Neural cell (in vitro differentiated cells): ENCODE results near the gene GSE1. TPM values are rescaled to one million over a fixed set of nuclear protein-coding genes. Genes with fewer than 3 reads are reported as not detected.
A peak's percentile ranks its signal among the peaks of the same experiment; 100 is the strongest.

ENCODE experiments used
- H2AFZ ChIP-seq: fragments of 200-600, 300-800 bp; sonication (generic), shearing (Covaris generic); 2 replicates; pipeline ENCODE4 v1.6.0; 2014; ENCODE audit warnings: low read depth, mild to moderate bottlenecking, antibody characterized with exemption, low read length, moderate library complexity
- H3F3A ChIP-seq: fragments of 200-600 bp; shearing (Covaris generic); 2 replicates; pipeline ENCODE4 v1.6.1; 2016; ENCODE audit warnings: mild to moderate bottlenecking, moderate library complexity, mixed read lengths, antibody characterized with exemption, low read length; ENCODE audit not compliant: insufficient read depth, poor library complexity, severe bottlenecking
- H3K27ac ChIP-seq: fragments of 200-600, 300-800 bp; sonication (generic), shearing (Covaris generic); 2 replicates; pipeline ENCODE4 v1.5.1; 2014; ENCODE audit warnings: mild to moderate bottlenecking, low read length, moderate library complexity
- H3K27me3 ChIP-seq: fragments of 300-800, 200-600 bp; sonication (generic), shearing (Covaris generic); 2 replicates; pipeline ENCODE4 v1.6.0; 2014; ENCODE audit warnings: mild to moderate bottlenecking, low read depth, low read length, moderate library complexity; ENCODE audit not compliant: insufficient read depth
- H3K36me3 ChIP-seq: fragments of 300-800, 200-600 bp; sonication (generic), shearing (Covaris generic); 2 replicates; pipeline ENCODE4 v1.5.1; 2014; ENCODE audit warnings: mild to moderate bottlenecking, antibody characterized with exemption, low read length, moderate library complexity; ENCODE audit not compliant: insufficient read depth
- H3K4me2 ChIP-seq: fragments of 300-800, 200-600 bp; sonication (generic), shearing (Covaris generic); 2 replicates; pipeline ENCODE4 v1.6.0; 2014; ENCODE audit warnings: mild to moderate bottlenecking, low read length
- H3K4me3 ChIP-seq: fragments of 300-800, 200-600 bp; sonication (generic), shearing (Covaris generic); 2 replicates; pipeline ENCODE4 v1.5.1; 2014; ENCODE audit warnings: mild to moderate bottlenecking, low read length, moderate library complexity
- H3K79me2 ChIP-seq: fragments of 200-600 bp; shearing (Covaris generic); replicated peaks from 2 replicates; pipeline ENCODE4 v1.6.0; 2014; ENCODE audit warnings: mild to moderate bottlenecking, low read length, moderate library complexity; ENCODE audit not compliant: insufficient read depth
- H3K9ac ChIP-seq: fragments of 300-800, 200-600 bp; sonication (generic), shearing (Covaris generic); 2 replicates; pipeline ENCODE4 v1.6.1; 2016; ENCODE audit warnings: mild to moderate bottlenecking, low read length, mixed read lengths
- H3K9me2 ChIP-seq: fragments of 200-600 bp; shearing (Covaris generic); 2 replicates; pipeline ENCODE4 v1.6.1; 2016; ENCODE audit warnings: mild to moderate bottlenecking, low read length, mixed read lengths; ENCODE audit not compliant: insufficient read depth
- H3K9me3 ChIP-seq: fragments of 200-600, 300-800 bp; sonication (generic), shearing (Covaris generic); 2 replicates; pipeline ENCODE4 v1.6.1; 2016; ENCODE audit warnings: mild to moderate bottlenecking, mixed run types, low read length, moderate library complexity, mixed read lengths
- H4K20me1 ChIP-seq: fragments of 200-600 bp; shearing (Covaris generic); 2 replicates; pipeline ENCODE4 v1.6.1; 2016; ENCODE audit warnings: mild to moderate bottlenecking, mixed run types; ENCODE audit not compliant: insufficient read depth
- EP300 ChIP-seq: fragments of 450-650 bp; conservative IDR thresholded peaks from 2 replicates; pipeline ENCODE4 v1.6.1; 2014; ENCODE audit warnings: antibody characterized with exemption, mild to moderate bottlenecking, moderate library complexity; ENCODE audit not compliant: poor library complexity, severe bottlenecking
- EZH2 ChIP-seq: fragments of 200-600, 300-800 bp; shearing (Covaris generic), sonication (generic); IDR thresholded peaks from 2 replicates; pipeline ENCODE4 v1.6.1; 2014; ENCODE audit warnings: antibody characterized with exemption, low read length, borderline replicate concordance, mild to moderate bottlenecking; ENCODE audit not compliant: insufficient read depth, poor library complexity, severe bottlenecking
- MXI1 ChIP-seq: fragments of 450-650 bp; conservative IDR thresholded peaks from 2 replicates; pipeline ENCODE4 v1.6.1; 2014; ENCODE audit warnings: antibody characterized with exemption, mild to moderate bottlenecking; ENCODE audit not compliant: poor library complexity, severe bottlenecking
- POLR2AphosphoS5 ChIP-seq: IDR thresholded peaks from 2 replicates; pipeline ENCODE4 v1.6.1; 2012
- RAD21 ChIP-seq: fragments of 450-650 bp; conservative IDR thresholded peaks from 2 replicates; pipeline ENCODE4 v1.6.1; 2014; ENCODE audit warnings: antibody characterized with exemption, mild to moderate bottlenecking, moderate library complexity
- REST ChIP-seq: IDR thresholded peaks from 2 replicates; pipeline ENCODE4 v1.6.1; 2012; ENCODE audit warnings: borderline replicate concordance
- SMC3 ChIP-seq: fragments of 450-650 bp; conservative IDR thresholded peaks from 2 replicates; pipeline ENCODE4 v1.6.1; 2014; ENCODE audit warnings: antibody characterized with exemption, mild to moderate bottlenecking, moderate library complexity; ENCODE audit not compliant: poor library complexity
- TAF1 ChIP-seq: IDR thresholded peaks from 2 replicates; pipeline ENCODE4 v1.6.1; 2012; ENCODE audit warnings: low read depth
- polyA plus RNA-seq: library from polyadenylated mRNA; depleted of rRNA; stranded (reverse); fragments of >200 nt; gene quantifications from 2 replicates; pipeline ENCODE4 v1.2.3, GENCODE V29; 2014
- TF ChIP-seq, protein P1 (sequence below): fragments of 450-650 bp; IDR thresholded peaks from 2 replicates; pipeline ENCODE4 v1.5.1; 2014; ENCODE audit warnings: antibody characterized with exemption, mild to moderate bottlenecking, moderate library complexity; ENCODE audit not compliant: poor library complexity, severe bottlenecking

Gene GSE1
- polyA plus RNA-seq, 1 donor from 2014 or later, result 35.6 TPM

- H3F3A ChIP-seq, result peaks cover 4% of the 10 kb centered on the region
- H3K27me3 ChIP-seq, result no peaks in the 10 kb centered on the region
- peak overlapping the region; percentile 67 for H3K27ac ChIP-seq
- no peaks in the 10 kb centered on the region for H3K36me3 ChIP-seq
- H3K4me3 ChIP-seq, result peak overlapping the region; percentile 76
- H3K4me2 ChIP-seq, result peak overlapping the region; percentile 91
- no peak overlapping the region for H2AFZ ChIP-seq
- H3K9me3 ChIP-seq, result no peaks in the 10 kb centered on the region
- no peak for TF ChIP-seq EP300
- TF ChIP-seq MXI1, result no peak
- no peak for TF ChIP-seq REST
- TF ChIP-seq, protein P1, sequence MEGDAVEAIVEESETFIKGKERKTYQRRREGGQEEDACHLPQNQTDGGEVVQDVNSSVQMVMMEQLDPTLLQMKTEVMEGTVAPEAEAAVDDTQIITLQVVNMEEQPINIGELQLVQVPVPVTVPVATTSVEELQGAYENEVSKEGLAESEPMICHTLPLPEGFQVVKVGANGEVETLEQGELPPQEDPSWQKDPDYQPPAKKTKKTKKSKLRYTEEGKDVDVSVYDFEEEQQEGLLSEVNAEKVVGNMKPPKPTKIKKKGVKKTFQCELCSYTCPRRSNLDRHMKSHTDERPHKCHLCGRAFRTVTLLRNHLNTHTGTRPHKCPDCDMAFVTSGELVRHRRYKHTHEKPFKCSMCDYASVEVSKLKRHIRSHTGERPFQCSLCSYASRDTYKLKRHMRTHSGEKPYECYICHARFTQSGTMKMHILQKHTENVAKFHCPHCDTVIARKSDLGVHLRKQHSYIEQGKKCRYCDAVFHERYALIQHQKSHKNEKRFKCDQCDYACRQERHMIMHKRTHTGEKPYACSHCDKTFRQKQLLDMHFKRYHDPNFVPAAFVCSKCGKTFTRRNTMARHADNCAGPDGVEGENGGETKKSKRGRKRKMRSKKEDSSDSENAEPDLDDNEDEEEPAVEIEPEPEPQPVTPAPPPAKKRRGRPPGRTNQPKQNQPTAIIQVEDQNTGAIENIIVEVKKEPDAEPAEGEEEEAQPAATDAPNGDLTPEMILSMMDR, result no peak
- no peak for TF ChIP-seq POLR2AphosphoS5
- TF ChIP-seq EZH2, result no peak
- TF ChIP-seq RAD21, result no peak
- TF ChIP-seq SMC3, result no peak
- TF ChIP-seq TAF1, result no peak
- H3K9ac ChIP-seq, result peak overlapping the region; percentile 63
- H3K9me2 ChIP-seq, result no peaks in the 10 kb centered on the region
- H4K20me1 ChIP-seq, result peaks cover 15% of the 10 kb centered on the region
- peaks cover 64% of the 10 kb centered on the region for H3K79me2 ChIP-seq
These were observed 649 bp downstream of the GSE1 start for GRCh38 chr16:85613604-85614337.

DNA sequence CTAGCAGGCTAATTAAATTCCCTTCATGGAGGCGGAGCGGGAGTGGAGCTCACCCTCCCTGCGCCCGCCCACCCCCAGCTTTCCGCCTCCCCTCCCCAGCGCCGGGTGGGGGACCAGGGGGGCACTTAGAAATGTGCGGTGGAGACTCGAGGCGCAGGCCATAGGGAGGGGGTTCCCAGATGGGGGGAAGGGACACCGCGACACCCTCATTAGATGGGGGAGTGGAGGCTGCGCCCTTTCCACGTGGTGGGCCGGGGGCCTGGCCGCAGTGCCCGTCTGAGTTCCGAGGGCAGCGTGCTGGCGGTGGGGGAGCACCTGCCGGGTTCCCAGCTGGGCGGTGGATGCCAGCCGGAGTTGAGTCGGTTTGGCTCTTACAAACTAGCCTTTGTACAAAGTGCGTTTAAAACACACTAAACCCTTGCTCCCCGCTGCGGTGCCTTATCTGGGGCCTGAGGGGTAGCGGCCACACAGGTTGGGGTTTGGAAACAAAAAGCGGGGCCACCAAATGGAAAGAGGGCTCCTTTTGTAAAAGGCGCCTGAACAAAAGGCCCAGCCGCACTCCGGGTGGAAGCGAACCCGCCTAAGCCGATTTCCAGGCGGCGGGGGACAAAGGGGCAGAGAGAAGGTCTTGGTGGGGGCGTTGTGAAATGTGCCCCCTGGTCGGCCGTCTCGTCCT lies 1.4 kb downstream of the GSE1 start:
- Histone ChIP-seq H2AFZ (no peak overlapping the region), H3K9me2 (no peaks in the 10 kb centered on the region), H4K20me1 (peaks cover 20% of the 10 kb centered on the region), H3F3A (peaks cover 4% of the 10 kb centered on the region), H3K9ac (peak overlapping the region; percentile 63), H3K27ac (peak overlapping the region; percentile 67), H3K27me3 (no peaks in the 10 kb centered on the region), H3K36me3 (no peaks in the 10 kb centered on the region), H3K4me2 (peak overlapping the region; percentile 91), H3K9me3 (no peaks in the 10 kb centered on the region), H3K79me2 (peaks cover 64% of the 10 kb centered on the region), H3K4me3 (peak overlapping the region; percentile 76)
- TF ChIP-seq POLR2AphosphoS5, result no peak
- peak; percentile 23 for TF ChIP-seq MXI1
- no peak for TF ChIP-seq SMC3
- no peak for TF ChIP-seq RAD21
- TF ChIP-seq, protein P1, result no peak
